Upper lobe of left lung (tissue), 4 donors: Measurements from ENCODE around the gene CHCHD4.

Experiments
- EP300 ChIP-seq, 4 donors: sonication (generic); formaldehyde crosslinking; IDR thresholded peaks; one replicate each; pipeline ENCODE4 v1.5.1; 2017; ENCODE audit warnings: antibody characterized with exemption in 4 of 4, control low read depth in 2 of 4
- POLR2A ChIP-seq, 4 donors: fragments of 450-650 bp; IDR thresholded peaks; one replicate each; pipeline ENCODE4 v1.5.1; 2016 to 2017; ENCODE audit warnings: antibody characterized with exemption in 4 of 4, mild to moderate bottlenecking in 2 of 4
- TF ChIP-seq, protein P1 (sequence below), 6 experiments: fragments of 450-650 bp in 4 of 6; fragments of 200-600 bp in 2 of 6; sonication (generic) in 2 of 6; IDR thresholded peaks; one replicate each; pipeline ENCODE4 v1.5.1; 2016 to 2019; ENCODE audit warnings: antibody characterized with exemption in 6 of 6

DNA sequence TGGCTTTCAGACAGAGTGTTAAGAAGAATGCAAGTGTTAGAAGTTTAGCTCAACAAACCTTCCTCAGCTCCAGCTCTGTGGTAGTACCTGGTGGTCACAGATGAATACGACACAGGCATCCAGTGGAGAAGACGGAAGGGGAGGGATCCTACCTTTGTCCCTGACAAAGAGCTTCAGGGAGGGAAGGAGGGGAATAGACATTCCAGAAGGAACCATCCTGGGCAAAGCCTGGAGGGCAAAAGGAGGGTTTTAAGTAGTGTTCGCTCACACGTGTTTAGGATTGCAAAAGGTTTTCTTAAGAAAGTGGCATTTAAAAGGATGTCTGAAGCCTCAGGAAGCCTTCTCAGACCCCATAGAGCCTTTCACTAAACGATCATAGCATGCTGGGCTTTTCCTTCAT, 2.8 kb downstream of the CHCHD4 start:
- no peak for TF ChIP-seq POLR2A (IDR thresholded peaks at IDR 0.05)
- no peak for TF ChIP-seq EP300 (IDR thresholded peaks at IDR 0.05)
- TF ChIP-seq, protein P1, sequence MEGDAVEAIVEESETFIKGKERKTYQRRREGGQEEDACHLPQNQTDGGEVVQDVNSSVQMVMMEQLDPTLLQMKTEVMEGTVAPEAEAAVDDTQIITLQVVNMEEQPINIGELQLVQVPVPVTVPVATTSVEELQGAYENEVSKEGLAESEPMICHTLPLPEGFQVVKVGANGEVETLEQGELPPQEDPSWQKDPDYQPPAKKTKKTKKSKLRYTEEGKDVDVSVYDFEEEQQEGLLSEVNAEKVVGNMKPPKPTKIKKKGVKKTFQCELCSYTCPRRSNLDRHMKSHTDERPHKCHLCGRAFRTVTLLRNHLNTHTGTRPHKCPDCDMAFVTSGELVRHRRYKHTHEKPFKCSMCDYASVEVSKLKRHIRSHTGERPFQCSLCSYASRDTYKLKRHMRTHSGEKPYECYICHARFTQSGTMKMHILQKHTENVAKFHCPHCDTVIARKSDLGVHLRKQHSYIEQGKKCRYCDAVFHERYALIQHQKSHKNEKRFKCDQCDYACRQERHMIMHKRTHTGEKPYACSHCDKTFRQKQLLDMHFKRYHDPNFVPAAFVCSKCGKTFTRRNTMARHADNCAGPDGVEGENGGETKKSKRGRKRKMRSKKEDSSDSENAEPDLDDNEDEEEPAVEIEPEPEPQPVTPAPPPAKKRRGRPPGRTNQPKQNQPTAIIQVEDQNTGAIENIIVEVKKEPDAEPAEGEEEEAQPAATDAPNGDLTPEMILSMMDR (IDR thresholded peaks at IDR 0.05) = no peak
